HL-60/S4 treated with phorbol 12-myristate 13-acetate at 8.2 ng/mL for 4 days and 3 days (cell line): ENCODE measurements around the gene PEX11B.

Source experiments
- in situ Hi-C: fragments of 300-500 bp; cut with MboI; formaldehyde crosslinking; loops from 2 replicates; pipeline ENCODE4 v1.15.0; 2022; ENCODE audit warnings: low sequenced_read_pairs

Gene PEX11B

DNA sequence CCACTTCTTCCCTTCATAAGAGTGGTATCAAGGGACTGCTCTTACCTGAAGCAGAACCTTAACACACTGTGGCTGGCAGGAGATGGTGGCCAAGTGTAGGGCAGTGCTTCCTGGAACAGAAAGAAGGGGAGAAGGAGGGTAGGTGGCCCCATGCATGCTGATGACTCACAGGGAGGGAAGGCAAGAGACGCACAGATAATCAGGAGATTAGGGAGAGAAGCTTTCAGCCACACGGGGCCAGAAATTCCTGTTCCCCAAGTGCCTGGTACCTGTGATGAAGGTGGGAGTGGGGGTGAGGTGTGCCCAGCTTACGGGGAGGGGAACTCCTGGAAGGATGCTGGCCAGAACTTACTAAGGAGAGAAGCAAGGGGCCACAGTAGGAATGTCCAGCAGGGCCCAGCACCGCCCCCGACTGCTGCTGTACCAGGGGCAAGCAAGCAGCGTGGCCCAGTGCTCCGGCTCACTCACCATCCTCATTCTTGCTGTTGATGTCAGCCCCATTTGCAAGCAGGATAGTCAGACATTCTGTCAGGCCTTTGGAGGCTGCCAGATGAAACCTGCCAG is 40.5 kb downstream of the PEX11B start:
- in situ Hi-C loops, result no loop called here

DNA sequence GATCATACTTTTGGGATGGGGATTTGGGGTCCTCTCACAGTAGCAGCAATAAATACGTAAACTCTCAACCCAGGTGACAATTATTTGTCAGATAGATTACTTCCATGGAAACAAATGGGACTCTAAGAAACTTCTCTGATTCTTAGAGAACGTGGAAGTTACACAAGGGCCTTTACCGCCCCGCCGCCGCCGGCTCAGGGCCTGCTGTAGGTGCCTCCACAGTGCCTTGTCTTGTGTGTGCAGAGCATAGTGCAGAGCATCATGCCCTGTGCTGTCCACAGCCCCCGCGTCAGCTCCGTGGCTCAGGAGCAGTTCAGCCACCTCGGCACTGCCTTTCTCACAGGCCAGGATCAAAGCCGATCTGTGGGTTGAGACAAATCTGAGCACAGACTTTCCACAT is 43.9 kb downstream of the PEX11B start:
- in situ Hi-C loops, result no loop called here

DNA sequence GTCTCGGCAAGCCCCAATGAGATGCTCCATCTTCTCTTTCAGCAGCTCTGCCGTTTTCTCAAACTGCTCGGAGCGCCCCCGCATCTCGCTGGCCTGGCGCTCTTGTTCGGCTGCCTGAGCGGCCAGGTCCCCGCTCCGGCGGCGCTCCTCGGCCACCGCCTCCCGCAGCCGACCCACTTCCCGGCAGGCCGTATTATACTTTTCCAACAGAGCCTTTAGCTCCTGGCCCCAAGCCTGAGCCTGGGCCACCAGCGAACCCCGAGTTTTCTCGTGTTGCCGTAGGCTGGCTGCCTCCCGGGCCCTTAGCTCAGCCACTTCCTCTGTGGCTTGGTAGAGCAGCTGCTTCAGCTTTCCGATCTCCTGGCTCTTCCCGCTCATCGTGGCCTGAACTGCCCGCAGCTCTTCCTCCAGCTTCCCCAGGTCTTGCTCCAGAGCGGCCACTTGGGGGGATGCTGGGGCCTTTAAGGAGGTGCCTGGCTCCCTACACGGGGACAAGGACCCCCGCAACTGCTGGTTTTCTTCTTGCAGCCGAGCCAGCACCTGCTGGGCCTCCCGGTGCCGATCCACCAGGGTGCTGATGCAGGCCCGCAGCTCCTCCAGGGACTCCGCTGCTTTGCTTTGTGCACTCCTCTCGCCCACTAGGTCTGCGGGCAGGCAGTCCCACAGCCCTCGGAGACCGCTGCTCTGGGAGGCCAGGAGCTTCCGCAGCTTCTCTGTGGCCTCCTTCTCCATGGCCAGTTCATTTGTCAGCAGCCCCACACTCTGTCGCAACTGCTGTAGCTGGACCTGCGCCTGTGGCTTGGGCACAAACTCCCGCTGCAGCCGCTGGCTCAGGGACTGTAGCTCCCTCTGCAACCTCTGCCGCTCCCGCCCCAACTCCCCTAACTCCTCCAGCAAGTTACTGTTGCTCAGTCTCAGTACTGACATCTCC is 46.3 kb downstream of the PEX11B start:
- in situ Hi-C loops, result no loop called here

DNA sequence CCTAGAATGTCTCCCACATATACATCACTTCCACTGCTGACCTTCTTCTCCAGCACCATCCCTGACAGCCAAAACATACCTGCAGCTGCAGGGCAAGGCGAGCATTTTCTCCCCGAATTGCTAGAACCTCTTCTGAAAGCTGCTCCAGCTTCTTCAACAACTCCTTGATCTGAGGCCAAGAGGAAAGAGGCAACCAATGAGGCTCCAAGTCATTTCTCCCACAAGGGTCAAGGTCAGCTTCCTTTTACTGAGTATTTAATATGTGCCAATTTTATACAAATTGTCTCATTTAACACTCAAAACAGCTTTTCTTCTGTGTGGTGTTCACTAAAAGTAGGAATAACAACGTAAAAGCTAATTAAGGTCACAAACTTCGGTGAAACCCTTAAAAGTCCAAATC is 50.3 kb downstream of the PEX11B start:
- in situ Hi-C loops, result no loop called here

DNA sequence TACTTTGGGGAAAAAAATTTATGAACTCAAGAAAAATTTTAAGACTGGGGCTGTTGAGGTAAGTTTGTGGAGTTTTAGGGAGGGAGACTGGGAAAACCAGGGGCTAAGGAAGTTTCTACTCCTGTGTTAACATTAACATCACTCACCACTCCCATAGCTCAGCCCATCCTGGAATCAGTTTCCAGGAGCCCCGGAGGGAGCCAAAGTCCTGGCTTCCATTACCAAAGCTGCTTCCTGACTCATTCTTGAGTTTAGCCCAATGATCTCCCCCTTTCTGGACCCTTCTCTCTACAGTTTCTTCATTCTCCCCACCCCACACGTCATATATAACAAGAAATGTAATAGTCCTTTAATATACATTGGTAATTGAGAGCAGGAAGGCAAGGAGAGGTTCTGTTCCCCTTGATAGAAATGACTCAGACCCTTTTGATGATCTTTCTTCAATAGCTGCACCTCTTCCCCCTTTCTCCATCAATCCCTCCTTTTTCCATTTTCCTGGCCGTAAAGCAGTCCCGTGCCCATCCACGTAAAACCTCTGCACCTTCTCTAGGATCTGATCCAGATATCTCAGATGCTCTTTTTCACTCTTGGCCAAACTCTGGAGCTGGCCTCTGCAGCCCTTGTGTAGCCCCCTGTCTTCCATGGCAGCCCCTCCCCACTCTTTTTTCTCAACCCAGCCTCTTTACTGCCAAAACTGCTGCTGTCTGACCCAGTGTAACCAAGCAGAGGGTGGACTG is 55.1 kb downstream of the PEX11B start:
- in situ Hi-C loops, result no loop called here
